MV-4-11 (cell line): ENCODE results near the gene CRLF1.

Experiments
- DNase-seq: peaks from one replicate; lab custom pipeline; 2025; lab: John Stamatoyannopoulos, UW

The CRLF1 gene

GRCh38 chr19:18606281-18607225 is at the start of gene CRLF1:
CRLF1 (minus strand) TSS chr19:18606799; CDS start chr19:18606656, 143 bp downstream.
- no peak for DNase-seq

- no peak for DNase-seq
These were observed 48.7 kb upstream of the CRLF1 start for GRCh38 chr19:18655173-18655844.

GRCh38 chr19:18654469-18654868 is 47.9 kb upstream of the CRLF1 start:
- DNase-seq: no peak

- no peak for DNase-seq
These were observed 47.3 kb upstream of the CRLF1 start for GRCh38 chr19:18653853-18654252.

- no peak for DNase-seq
These were observed 45.1 kb upstream of the CRLF1 start for GRCh38 chr19:18651733-18652132.

- DNase-seq: no peak
These were observed 44.7 kb upstream of the CRLF1 start for GRCh38 chr19:18651300-18651699.

- DNase-seq: no peak
These were observed 44.0 kb upstream of the CRLF1 start for GRCh38 chr19:18650468-18651041.

- DNase-seq: no peak
These were observed 43.4 kb upstream of the CRLF1 start for GRCh38 chr19:18650021-18650390.

- DNase-seq: peak; percentile 33
These were observed 42.9 kb upstream of the CRLF1 start for GRCh38 chr19:18649371-18650020.

- no peak for DNase-seq
These were observed 42.3 kb upstream of the CRLF1 start for GRCh38 chr19:18648973-18649315.

- no peak for DNase-seq
These were observed 41.2 kb upstream of the CRLF1 start for GRCh38 chr19:18647807-18648206.

- no peak for DNase-seq
These were observed 40.8 kb upstream of the CRLF1 start for GRCh38 chr19:18647371-18647767.

- no peak for DNase-seq
These were observed 40.2 kb upstream of the CRLF1 start for GRCh38 chr19:18646535-18647370.

- no peak for DNase-seq
These were observed 38.5 kb upstream of the CRLF1 start for GRCh38 chr19:18645035-18645511.

GRCh38 chr19:18644196-18645034 is 37.8 kb upstream of the CRLF1 start:
- DNase-seq: peak; percentile 85

GRCh38 chr19:18639706-18640243 is 33.2 kb upstream of the CRLF1 start:
- peak; percentile 34 for DNase-seq

GRCh38 chr19:18637673-18638630 is 31.4 kb upstream of the CRLF1 start:
- no peak for DNase-seq

- no peak for DNase-seq
These were observed 30.5 kb upstream of the CRLF1 start, which contains the start of gene KLHL26 for GRCh38 chr19:18636969-18637629. KLHL26 (plus strand) TSS chr19:18637028; CDS start chr19:18637055, 27 bp downstream.
